Glutamatergic neuron (in vitro differentiated cells): ENCODE measurements around the gene HOXD12. TPM values are rescaled to one million over a fixed set of nuclear protein-coding genes. Genes with fewer than 3 reads are reported as not detected.

Experiments used
- DNase-seq: peaks from one replicate; pipeline ENCODE4 v3.0.0; 2022
- H3K27ac Mint-ChIP-seq: one replicate; pipeline ENCODE4 v1.8.0; 2020; ENCODE audit warnings: mild to moderate bottlenecking, mixed read lengths, inconsistent platforms; ENCODE audit not compliant: unreplicated experiment
- H3K27me3 Mint-ChIP-seq: one replicate; pipeline ENCODE4 v1.8.0; 2020; ENCODE audit warnings: mild to moderate bottlenecking, moderate library complexity, mixed read lengths, inconsistent platforms; ENCODE audit not compliant: unreplicated experiment
- H3K36me3 Mint-ChIP-seq: one replicate; pipeline ENCODE4 v1.8.0; 2020; ENCODE audit warnings: mild to moderate bottlenecking, mixed read lengths, inconsistent platforms; ENCODE audit not compliant: unreplicated experiment
- H3K4me1 Mint-ChIP-seq: one replicate; pipeline ENCODE4 v1.8.0; 2020; ENCODE audit warnings: mild to moderate bottlenecking, low read depth, mixed read lengths, inconsistent platforms; ENCODE audit not compliant: unreplicated experiment
- H3K4me3 Mint-ChIP-seq: one replicate; pipeline ENCODE4 v1.8.0; 2020; ENCODE audit warnings: mild to moderate bottlenecking, mixed read lengths, inconsistent platforms; ENCODE audit not compliant: unreplicated experiment
- H3K9me3 Mint-ChIP-seq: one replicate; pipeline ENCODE4 v1.8.0; 2020; ENCODE audit warnings: mild to moderate bottlenecking, moderate library complexity, mixed read lengths, inconsistent platforms; ENCODE audit not compliant: unreplicated experiment
- total RNA-seq: library from RNA; stranded (reverse); fragmentation: NEBNext Ultra II Directional; extraction: Animal tissue kit (Norgen Biotek cat#: 25700); gene quantifications from one replicate; pipeline ENCODE4 v1.2.1, GENCODE V29; 2021; ENCODE audit not compliant: unreplicated experiment
- TF ChIP-seq, protein P1 (sequence below): fragments of 200-600 bp; sonication (generic); IDR thresholded peaks from one replicate; pipeline ENCODE4 v1.5.0; 2021; ENCODE audit not compliant: partially characterized antibody, unreplicated experiment

Gene HOXD12
- total RNA-seq, 1 donor from 2014 or later = not detected

- DNase-seq = no peak
- Mint-ChIP-seq H3K36me3 (peaks cover 5% of the 10 kb centered on the region), H3K4me1 (no peaks in the 10 kb centered on the region), H3K4me3 (peak overlapping the region; percentile 12), H3K9me3 (peaks cover 21% of the 10 kb centered on the region), H3K27me3 (peaks cover 39% of the 10 kb centered on the region), H3K27ac (no peak overlapping the region)
- TF ChIP-seq, protein P1, sequence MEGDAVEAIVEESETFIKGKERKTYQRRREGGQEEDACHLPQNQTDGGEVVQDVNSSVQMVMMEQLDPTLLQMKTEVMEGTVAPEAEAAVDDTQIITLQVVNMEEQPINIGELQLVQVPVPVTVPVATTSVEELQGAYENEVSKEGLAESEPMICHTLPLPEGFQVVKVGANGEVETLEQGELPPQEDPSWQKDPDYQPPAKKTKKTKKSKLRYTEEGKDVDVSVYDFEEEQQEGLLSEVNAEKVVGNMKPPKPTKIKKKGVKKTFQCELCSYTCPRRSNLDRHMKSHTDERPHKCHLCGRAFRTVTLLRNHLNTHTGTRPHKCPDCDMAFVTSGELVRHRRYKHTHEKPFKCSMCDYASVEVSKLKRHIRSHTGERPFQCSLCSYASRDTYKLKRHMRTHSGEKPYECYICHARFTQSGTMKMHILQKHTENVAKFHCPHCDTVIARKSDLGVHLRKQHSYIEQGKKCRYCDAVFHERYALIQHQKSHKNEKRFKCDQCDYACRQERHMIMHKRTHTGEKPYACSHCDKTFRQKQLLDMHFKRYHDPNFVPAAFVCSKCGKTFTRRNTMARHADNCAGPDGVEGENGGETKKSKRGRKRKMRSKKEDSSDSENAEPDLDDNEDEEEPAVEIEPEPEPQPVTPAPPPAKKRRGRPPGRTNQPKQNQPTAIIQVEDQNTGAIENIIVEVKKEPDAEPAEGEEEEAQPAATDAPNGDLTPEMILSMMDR = no peak
These were observed 40.3 kb downstream of the HOXD12 start for GRCh38 chr2:176139661-176140512.

DNA sequence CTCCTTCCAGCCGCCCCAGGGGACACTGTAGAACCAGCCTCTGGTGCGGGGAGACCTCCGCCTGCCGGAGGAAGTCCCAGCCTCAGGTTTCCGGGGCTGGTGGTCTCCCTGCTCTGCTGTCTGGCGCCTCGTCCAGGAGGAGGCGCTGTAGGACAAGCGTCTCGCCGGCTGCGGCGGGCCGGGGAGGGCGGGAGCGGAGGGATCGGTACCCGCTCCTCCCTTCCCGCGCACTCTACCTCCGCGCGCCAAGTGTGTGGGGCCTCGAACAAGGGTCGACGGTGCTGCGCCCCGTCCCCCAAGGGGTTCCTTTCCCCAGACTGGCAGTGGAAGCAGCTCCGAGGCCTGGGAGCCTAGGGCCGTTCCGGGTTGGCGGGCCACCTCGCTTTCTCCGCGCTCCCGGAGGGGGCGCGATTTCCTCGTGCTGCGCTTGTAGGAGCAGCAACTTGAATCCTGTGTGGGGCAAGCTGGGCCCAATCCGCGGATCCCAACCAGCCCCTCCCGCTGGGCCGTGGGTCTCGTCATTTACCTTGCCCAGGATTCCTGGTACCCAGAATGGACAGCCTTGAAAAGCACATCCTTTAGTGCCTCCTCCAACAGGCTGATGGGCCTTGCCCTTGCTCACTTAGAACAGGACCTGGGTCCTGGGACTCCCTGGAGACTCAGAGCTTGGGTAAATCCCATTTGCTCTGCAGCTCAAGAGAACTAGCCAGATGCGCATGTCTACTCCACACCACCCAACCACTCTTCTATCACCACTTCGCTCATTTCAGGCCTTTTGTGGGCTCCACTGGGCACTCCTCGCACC, 41.1 kb downstream of the HOXD12 start:
- Mint-ChIP-seq H3K9me3 (peaks cover 19% of the 10 kb centered on the region), H3K27me3 (peaks cover 40% of the 10 kb centered on the region), H3K4me3 (peak overlapping the region; percentile 10)

GRCh38 chr2:176142281-176142680, 42.7 kb downstream of the HOXD12 start:
- TF ChIP-seq, protein P1 = no peak
- peaks cover 37% of the 10 kb centered on the region for H3K27me3 Mint-ChIP-seq
- DNase-seq = no peak
- no peak overlapping the region for H3K27ac Mint-ChIP-seq
- H3K9me3 Mint-ChIP-seq = peaks cover 19% of the 10 kb centered on the region
- H3K36me3 Mint-ChIP-seq = peaks cover 5% of the 10 kb centered on the region
- no peaks in the 10 kb centered on the region for H3K4me1 Mint-ChIP-seq
- no peak overlapping the region for H3K4me3 Mint-ChIP-seq

More for the DNA sequence above, 41.1 kb downstream of the HOXD12 start:
- peaks cover 5% of the 10 kb centered on the region for H3K36me3 Mint-ChIP-seq
- no peaks in the 10 kb centered on the region for H3K4me1 Mint-ChIP-seq
- TF ChIP-seq, protein P1 = peak; percentile 96
- no peak overlapping the region for H3K27ac Mint-ChIP-seq
- DNase-seq = peak; percentile 88

GRCh38 chr2:176145085-176145969, 45.7 kb downstream of the HOXD12 start:
- H3K4me1 Mint-ChIP-seq = no peaks in the 10 kb centered on the region
- TF ChIP-seq, protein P1 = no peak
- peaks cover 5% of the 10 kb centered on the region for H3K9me3 Mint-ChIP-seq

More at GRCh38 chr2:176145085-176145969, 45.7 kb downstream of the HOXD12 start:
- Mint-ChIP-seq H3K27me3 (peaks cover 38% of the 10 kb centered on the region), H3K4me3 (no peak overlapping the region), H3K36me3 (no peaks in the 10 kb centered on the region), H3K27ac (no peak overlapping the region)
- no peak for DNase-seq
